ENCODE results near the gene CCDC192.

CCDC192 gene

DNA sequence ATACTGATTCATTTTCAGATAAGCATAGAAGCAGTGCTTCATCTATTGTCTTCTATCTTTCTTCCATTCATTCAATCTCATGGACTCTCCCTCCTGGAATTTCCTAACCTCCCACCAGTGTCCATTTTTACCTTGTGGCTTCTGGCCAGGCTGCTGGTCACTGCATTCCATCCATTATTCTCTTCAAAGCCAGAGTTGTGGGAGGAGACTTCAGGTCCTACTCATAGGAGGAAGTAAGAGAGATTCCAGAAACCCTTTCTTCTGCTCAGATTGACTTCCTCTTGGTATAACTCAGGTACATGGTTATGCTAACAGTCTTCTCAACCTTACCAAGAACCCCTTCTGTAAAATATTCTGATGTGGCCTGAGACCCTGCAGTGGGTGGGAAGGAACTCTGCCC is 227.1 kb downstream of the CCDC192 start:
- DNase-seq, result no peak

DNA sequence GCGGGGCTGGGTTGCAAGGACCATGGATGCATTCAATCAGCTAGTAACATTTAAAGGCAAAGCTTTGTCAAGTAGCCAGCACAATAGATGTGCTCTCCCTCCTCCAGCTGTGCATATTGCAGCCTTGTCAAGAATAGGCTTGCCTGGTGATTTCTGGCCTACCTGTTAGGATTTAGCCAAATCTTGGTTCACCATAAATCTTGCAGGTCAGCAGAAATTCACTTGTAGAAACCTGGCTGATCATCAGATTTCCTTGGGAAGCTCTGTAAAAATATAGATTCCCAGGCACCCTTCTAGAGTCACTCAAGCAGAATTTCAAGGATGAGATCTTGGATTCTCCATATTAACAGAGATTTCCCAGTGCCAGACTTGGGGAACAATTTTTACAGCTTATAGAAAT is 228.2 kb downstream of the CCDC192 start:
- DNase-seq, result no peak

DNA sequence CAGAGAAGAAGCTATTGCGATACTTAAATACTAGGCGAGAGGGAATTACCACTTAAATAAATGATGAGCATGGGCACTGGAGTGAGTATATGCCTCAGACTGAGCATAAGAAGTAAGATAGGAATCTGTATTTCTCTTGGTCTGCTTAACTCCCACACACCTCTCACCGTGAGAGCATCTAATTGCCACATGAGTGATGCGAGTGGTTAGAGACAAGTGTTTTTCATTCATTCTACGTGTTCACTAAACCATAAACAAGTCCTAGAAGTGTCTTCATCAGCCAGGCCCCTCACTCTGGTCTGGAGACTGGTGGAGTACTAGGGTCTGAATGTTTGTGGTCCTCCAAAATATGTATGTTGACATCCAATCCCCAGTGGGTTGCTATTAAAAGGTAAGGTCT is 230.2 kb downstream of the CCDC192 start:
- no peak for DNase-seq

DNA sequence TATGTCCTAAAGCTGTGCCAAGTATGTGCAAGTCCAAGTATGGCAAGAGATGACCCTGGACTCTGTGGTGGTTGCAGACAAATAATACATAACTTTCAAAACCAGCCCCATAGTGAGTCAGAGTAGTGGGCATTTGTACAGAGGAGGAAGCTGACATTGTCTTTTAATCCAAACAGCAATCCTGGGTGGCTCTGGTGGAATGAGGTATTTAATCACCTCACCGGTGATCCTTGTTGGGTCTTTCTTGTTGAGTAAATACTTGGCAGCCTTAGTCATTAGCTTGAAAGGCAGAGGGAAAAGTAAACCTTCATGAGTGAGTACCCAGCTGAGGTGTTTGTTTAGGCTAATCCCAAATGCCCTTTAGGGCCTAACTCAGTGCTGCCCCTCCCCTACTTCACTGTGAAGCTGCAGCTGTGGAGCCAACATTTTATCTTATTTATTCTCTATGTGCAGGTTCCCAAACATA is 231.6 kb downstream of the CCDC192 start:
- peak; percentile 54 for DNase-seq

DNA sequence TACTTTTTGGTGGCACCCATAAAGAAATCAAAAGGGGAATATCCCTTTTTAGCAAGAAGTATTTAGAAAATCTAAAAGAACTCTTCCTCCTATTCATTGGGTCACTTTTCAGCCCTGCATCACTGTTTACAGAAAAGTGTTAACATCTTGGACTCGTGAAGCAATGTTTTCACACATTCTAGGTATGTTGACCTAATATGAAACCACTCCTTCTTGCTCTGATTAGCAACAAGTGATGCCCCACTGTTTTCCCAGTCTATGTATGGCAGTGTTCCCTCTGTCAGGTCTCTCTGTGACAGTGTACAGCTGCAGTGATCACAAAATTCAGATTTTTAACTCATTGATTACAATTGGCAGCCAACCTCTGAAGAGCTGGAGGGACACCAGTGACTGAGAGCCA is 232.2 kb downstream of the CCDC192 start:
- no peak for DNase-seq

DNA sequence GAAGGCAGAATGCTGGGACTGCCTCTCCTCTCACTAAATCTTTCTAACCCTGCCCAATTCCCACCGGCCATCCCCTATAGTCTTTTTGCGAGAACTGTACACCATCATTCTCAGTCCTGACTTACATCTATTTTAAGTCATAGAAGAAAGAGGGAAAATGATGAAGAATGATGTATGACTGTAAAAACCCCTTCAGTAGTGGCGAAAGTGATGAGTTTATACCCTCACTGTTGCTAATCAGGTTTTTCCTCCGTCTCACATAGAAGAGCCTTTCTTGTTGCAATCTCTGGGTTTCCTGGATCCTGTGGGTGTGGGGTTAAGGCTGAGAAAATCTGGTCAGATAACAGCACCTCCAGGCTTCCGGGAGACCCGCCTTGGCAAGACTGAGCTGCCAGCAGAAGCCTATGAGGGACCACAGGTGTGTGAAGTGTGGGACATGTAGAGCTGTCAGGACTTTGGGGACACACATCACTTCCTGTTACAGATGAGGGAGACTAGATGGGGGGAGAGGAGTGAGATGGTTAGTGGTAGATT is 233.3 kb downstream of the CCDC192 start:
- DNase-seq, result no peak

DNA sequence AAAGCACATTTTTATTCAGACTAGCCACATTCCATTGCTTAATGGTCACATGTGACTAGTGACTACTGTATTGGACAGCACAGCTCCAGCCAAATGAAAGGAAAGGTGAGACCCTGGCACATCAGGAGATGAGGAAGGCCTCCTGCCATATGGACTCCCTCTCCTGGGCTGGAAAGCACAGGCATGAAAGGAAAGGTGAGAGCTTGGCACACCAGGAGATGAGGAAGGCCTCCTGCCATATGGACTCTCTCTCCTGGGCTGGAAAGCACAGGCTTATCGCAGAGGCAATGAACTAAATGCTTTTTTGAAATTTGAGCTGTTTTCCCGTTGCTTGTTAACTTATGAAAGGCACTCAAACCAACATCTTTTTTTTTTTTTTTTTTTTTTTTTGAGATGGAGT is 235.6 kb downstream of the CCDC192 start:
- DNase-seq, result no peak

DNA sequence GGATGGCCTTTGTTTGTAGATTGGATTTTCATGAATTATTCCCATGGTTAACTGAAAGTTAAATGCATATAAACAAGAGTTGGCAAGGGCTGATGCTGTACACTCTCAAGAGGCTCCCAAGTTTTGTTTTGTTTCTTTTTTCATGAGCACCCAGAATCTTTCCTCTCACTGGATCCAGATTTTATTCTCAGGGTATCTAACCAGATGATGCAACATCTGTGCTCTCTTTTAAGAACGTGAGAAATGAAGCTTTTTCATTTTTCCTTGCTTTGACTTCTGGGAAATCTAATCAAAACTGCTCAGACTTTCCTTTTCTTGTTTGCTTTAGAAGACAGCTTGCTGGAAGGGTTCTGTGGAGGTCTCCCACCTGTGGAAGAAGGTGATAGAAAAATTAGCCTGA is 237.7 kb downstream of the CCDC192 start:
- DNase-seq, result no peak

DNA sequence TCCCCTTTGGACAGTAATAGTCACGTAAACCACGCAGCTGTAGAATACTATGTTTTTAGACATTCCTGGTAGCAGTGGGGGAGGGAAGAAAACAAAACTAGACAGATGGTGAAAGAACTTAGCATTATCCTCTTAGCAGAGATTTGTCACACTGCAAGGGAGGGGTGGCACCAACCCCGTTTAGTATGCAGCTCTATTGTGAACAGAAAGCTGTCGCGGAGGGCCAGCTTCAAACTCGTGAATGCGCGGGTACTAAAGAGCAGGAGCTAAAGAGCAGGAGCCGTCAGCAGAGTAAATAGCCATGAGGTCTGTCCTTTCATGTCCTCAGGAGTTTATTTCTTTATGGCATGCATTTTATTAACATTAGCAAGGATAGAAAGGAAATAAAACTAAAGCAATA is 238.5 kb downstream of the CCDC192 start:
- DNase-seq, result peak; percentile 18

DNA sequence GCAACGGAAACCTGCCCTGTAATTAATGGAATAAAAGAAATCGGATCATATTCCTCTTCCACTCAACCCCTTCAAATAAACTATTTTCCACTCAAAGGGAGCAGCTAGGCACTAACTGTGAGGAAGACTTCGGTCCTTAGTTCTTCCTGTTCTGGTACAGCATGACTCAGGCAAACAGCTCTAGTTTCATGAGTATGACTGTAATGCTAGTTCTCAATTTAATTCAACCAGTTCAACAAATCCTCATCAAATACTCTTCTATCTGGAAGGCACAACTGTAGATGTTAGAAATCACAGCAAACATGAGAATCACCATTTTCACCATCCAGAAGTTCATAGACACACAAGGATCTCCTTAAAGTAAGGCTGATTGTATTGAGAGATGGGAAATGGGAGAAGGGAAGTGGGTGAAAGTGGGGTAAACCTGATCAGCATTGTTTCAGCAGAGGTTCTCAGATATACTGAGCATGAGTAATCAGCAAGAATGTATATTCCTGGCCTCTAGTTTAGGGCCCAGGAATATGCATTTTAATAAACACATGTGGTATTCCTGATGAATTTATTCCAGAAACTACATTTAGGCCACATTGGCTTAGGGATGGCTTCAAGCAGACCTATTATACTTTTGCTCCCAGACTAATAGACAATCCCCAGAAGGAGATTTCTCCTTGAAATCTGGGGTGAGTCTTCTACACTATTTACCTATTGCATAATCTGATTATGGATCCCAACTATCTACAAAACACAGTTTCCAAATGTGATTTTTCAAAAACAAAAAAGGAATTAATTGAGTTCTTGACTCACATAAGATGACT is 239.3 kb downstream of the CCDC192 start:
- DNase-seq, result peak; percentile 38

DNA sequence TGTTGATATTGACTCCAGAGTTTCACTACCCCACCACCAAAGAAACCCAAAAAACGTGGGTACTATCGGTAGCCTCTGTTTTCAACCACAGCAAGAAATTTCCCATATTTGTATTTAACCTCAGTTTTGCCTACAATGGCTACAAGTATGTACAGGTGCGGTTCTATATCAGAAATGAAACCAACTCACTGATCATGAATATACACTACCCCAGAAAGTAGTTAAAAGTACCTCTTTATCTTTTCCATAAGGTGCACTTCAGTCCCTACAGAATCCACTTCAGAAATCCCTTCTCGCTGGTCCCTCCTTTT is 239.8 kb downstream of the CCDC192 start:
- no peak for DNase-seq

DNA sequence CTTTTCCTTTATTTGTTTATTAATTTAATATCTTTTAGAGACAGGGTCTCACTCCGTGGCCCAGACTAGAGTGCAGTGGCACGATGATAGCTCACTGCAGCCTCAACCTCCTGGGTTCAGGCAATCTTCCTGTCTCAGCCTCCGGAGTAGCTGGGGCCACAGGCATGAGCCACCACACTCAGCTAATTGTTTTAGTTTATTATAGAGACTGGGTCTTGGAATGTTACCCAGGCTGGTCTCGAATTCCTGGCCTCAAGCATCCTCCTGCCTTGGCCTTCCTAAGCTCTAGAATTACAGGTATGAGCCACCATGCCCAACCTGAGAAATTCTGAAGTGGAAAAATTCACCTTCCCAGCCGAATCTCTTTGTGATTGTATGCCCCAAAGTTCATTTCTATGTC is 240.9 kb downstream of the CCDC192 start:
- no peak for DNase-seq

DNA sequence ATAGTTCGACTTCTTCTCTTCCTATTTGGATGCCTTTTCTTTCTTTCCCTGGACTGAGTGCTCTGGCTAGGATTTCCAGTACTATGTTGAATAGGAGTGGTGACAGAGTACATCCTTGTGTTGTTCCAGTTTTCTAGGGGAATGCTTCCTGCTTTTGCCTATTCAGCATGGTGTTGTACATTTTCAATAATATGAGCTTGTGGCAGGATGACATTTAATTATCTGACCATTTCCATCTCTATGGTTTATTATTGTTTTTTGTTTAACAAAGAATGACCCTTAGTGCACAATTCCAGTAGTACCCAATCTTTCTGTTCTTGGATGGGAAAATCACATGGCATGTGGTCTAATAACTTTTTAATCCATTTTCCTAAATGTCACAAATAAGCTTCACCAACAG is 244.8 kb downstream of the CCDC192 start:
- no peak for DNase-seq

DNA sequence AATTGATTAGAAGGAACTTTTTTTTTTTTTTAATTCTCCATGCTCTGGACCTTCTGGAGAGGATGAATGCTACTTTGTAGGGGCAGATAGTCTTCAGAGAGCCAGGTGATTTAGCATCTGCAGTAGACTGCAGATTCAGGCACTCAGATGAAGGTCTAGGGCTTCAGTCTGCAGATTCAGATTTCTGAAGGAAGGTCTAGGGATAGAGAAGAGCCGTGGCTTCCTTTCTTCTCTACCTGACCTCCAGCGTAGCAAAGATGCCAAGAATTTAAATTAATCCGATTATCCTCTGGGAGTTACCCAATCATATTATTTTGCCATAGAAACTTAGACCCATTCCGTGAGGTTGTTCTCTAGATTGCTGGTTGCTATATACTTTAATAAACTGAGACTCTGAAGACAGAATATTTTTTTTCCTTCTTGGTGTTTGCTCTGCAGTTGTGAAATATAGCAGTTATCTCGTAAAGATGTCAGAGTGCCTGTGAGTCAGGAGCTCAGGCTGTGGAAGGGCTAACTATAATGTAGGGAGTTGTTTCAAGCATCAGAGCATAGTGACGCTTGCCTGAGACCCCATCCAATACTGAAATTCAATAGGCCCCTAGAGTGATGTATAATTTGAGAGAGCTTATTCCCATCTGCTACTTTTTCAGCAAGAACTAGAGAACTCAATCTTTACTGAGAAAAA is 247.7 kb downstream of the CCDC192 start:
- no peak for DNase-seq

DNA sequence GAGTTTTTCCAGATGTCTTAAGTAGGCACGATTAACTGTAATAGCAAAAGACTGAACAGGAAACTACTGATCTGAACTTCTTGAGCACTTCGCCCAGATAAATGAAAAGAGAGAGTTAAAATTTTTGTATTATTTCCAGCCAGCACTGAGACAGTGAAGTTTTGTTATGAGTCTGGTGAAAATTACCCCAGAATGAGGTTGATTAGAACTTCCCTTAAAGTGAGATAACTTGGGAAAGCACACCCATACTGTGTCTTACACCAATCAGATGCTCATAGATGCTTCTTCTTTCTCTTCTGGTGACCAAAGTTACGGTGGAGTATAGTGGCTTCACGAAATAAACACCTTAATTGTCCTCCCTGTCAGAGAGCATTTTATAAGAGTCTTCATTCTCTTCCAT is 248.6 kb downstream of the CCDC192 start:
- DNase-seq, result no peak

DNA sequence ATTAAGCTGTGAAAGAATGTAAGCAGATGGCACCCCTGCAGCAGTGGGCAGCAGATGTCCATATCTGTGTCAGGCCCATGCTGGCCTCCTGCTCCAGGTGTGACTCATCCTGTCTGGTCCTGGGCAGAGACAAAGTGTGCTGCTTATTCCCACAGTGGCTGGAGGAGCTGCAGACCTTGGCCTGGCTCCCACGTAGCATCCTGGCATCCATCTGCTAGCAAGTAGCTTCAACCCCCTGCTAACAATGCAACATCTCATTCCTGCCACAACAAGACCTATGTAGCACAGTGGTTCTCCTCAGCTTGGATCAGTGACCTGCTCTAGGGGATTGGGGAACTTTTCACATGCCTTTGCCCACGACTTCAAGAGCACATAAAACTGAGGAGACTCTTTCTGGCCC is 254.0 kb downstream of the CCDC192 start:
- no peak for DNase-seq

DNA sequence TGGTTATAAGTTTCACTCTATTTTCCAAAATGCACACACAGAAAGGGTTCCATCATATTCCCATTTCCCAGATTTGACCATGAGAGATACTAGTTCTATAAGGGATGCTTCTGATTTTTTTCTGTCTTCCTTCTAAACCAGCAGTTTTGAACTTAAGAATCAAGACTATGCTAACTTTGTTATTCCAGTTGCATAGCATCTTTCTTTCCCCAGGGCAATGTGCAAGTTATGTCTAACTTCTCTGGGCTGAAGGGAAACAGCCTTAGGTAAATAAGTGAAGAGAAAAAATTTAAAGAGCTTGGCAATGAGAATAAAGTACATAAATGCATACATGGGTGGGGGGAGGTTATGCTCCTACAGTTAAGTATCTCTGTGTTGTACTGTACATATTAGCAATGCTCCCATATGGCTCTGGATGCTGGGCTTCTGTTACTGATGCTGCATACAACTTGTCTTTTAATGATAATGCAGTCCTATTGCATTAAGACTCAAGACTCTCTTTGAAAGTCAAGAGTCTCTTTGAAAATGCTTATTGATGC is 254.6 kb downstream of the CCDC192 start:
- no peak for DNase-seq

DNA sequence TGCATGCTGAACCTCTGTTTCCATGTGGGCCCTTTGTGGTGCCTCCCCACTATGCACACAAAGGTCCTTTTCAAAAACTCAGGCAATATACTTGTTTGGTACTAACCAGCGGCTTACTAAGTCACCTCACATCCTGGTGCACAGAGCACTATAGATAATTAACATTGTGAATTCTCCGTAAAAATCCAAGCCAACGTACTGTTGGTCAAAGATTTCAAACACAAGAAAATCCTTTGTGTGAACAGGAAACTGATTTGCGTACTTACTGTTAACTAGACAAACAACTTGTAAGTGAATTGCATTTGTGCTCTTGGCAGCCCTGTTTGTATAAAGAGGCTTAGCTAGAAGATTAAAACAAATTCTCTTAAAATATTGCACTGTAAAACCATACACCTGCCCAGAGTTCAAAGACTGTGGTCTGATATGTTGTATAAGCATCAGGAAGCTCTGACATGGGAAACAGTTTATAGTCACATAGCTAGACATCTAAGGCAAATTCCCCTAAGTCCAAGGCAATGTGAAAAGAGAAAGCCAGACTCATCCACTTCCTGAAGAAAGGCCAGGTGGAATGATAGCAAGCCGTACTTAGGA is 255.3 kb downstream of the CCDC192 start:
- peak; percentile 26 for DNase-seq

DNA sequence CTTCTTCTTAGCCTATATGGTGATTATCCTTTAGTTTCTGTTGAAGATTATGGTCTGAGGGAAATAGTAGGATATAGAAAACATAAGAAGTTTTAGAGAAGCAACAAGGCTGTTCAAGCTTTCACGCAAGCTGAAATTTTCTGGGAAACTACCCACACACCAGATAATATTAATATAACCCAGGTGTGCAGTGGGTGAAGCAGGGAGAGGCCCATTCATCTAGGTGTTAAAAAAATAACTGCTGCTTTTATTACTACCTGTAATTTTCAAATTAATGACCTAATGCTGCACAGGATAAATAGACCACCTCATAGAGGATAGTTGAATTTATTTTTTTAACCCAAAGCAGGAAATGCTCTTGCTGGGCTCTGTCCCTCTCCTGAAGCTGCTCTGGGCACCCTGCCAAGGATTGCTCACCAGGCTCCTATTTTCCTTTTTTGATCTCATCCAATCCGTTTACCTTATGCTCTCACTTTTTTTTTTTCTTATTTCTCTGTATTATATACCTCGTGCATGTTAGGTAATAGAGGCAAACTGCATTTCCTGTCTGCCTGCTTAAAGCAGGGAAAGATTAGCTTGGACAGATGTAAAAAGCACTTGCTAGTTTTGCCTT is 256.1 kb downstream of the CCDC192 start:
- DNase-seq, result peak; percentile 20

DNA sequence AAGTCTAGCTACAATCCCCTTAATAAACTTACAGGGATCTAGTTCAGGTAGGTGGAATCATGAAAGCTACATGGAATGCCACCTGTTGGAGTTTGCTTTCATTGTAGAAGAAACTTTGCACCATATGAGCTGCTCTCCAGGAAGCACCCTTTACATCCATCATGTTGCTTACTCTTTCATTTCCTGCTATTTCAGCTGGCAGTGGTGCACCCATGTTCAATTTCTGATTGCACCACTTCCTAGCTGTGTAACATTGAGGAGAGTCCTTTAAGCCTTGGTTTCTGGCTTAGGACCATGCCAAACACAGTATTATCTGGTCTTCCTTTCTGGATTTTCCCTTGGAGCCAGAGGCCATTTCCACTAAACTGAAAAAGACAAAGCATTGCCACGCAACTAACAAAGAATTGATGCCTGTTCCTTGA is 257.1 kb downstream of the CCDC192 start:
- no peak for DNase-seq

DNA sequence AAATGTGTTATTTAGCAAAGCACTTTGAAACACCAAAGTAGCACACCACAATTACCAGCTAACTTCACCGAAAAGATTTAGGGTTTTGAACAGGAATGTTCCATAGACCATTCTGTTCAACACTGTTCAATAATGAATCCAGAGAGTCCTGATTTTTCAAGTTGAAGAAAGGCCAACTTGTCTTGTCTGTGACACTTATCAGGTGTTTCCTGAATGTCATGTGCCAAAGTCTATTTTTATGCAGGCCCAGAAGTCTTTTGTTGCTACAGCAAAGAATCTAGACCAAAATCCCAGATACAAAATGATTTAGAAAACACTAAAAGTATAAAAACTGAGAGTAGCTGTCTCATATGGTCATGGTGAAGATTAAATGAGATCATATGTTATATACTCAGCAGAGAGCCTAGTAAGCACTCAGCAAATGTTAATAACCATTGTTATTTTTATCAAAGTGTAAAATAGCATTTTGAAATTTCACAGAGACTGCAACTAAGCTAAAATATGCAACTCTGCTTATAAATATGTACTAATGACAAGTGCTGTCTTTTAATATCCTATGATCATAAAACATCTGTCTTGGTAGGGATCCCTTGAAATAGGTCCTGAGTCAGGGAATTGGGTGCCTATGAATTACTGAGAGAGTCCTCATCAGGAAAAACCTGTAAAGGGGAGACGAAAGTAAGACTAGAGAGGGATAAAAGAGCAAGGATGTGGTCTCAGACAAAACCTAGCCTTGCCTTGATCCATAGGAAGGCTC is 258.0 kb downstream of the CCDC192 start:
- no peak for DNase-seq

DNA sequence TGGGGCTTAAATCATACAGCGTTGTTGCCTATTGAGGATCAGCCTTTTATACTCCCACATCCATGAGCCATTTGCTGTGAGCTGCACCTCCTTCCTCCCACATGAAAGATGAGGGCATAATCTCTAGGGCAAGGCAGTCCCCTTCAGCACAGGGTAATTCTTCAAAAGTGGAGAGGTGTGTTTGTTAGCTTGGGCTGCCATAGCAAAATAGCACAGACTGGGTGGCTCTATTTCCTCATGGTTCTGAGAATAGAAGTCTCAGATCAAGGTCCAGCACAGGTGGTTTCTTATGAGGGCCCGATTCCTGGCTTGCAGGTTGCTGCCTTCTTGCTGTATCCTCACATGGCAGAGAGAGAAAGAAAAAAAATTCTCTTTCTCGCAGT is 258.6 kb downstream of the CCDC192 start:
- no peak for DNase-seq

DNA sequence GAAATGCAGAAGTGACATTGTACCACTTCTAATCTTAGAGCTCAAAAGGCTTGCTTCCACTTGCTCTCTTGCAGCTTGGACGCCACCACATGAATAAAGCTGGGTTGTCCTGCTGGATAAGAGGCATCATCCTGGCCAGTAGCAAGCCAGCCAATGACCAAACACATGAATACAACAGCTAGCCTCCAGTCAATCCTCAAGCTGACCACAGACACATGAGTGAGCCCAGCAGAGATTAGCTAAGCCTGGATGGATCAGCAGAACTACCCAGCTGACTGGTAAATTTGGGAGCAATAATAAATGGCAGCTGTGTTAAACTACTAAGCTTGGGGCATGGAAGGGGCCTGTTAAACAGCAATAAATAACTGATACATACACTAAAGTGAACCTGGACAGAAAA is 259.3 kb downstream of the CCDC192 start:
- DNase-seq, result no peak
